ENCODE results near the gene RNGTT.

RNGTT gene

GRCh38 chr6:88708197-88708744 is 255.1 kb downstream of the RNGTT start:
- no peak for DNase-seq

GRCh38 chr6:88705601-88706000 is 257.8 kb downstream of the RNGTT start:
- no peak for DNase-seq

GRCh38 chr6:88704980-88705379 is 258.4 kb downstream of the RNGTT start:
- no peak for DNase-seq

- DNase-seq, result no peak
These were observed 260.4 kb downstream of the RNGTT start for GRCh38 chr6:88702956-88703556.

- no peak for DNase-seq
These were observed 264.8 kb downstream of the RNGTT start for GRCh38 chr6:88698661-88699060.

GRCh38 chr6:88695937-88696336 is 267.5 kb downstream of the RNGTT start:
- DNase-seq, result no peak

- DNase-seq, result no peak
These were observed 279.7 kb downstream of the RNGTT start for GRCh38 chr6:88683734-88684133.

- DNase-seq, result no peak
These were observed 282.8 kb downstream of the RNGTT start for GRCh38 chr6:88680654-88681053.

GRCh38 chr6:88679841-88680240 is 283.6 kb downstream of the RNGTT start:
- no peak for DNase-seq

GRCh38 chr6:88677356-88677755 is 286.1 kb downstream of the RNGTT start:
- DNase-seq, result no peak

- DNase-seq, result no peak
These were observed 291.8 kb downstream of the RNGTT start for GRCh38 chr6:88671624-88672023.

GRCh38 chr6:88670369-88670768 is 293.0 kb downstream of the RNGTT start:
- no peak for DNase-seq

GRCh38 chr6:88669475-88669874 is 293.9 kb downstream of the RNGTT start:
- DNase-seq, result no peak

- no peak for DNase-seq
These were observed 296.5 kb downstream of the RNGTT start for GRCh38 chr6:88666901-88667300.

GRCh38 chr6:88665131-88665530 is 298.3 kb downstream of the RNGTT start:
- DNase-seq, result no peak

- DNase-seq, result no peak
These were observed 299.6 kb downstream of the RNGTT start for GRCh38 chr6:88663801-88664200.

GRCh38 chr6:88662653-88663174 is 300.7 kb downstream of the RNGTT start:
- DNase-seq, result no peak

- DNase-seq, result no peak
These were observed 301.2 kb downstream of the RNGTT start for GRCh38 chr6:88662163-88662580.

GRCh38 chr6:88661136-88661535 is 302.3 kb downstream of the RNGTT start:
- no peak for DNase-seq

- no peak for DNase-seq
These were observed 307.8 kb downstream of the RNGTT start for GRCh38 chr6:88655586-88655985.

GRCh38 chr6:88653936-88654335 is 309.5 kb downstream of the RNGTT start:
- no peak for DNase-seq

GRCh38 chr6:88651400-88651799 is 312.0 kb downstream of the RNGTT start:
- no peak for DNase-seq

- no peak for DNase-seq
These were observed 312.4 kb downstream of the RNGTT start for GRCh38 chr6:88650979-88651378.

- DNase-seq, result peak; percentile 32
These were observed 313.3 kb downstream of the RNGTT start for GRCh38 chr6:88650029-88650619.

All from DMS 273 treated with DMSO at 0.1 percent for 48 hours (cell line).